ENCODE measurements around the gene UGP2. TPM values are rescaled to one million over a fixed set of nuclear protein-coding genes. Genes with fewer than 3 reads are reported as not detected.
A peak's percentile ranks its signal among the peaks of the same experiment; 100 is the strongest.

The UGP2 gene
- total and polyA plus RNA-seq, 4 experiments from 2014 or later = 77.6 to 224 (median 115) TPM

DNA sequence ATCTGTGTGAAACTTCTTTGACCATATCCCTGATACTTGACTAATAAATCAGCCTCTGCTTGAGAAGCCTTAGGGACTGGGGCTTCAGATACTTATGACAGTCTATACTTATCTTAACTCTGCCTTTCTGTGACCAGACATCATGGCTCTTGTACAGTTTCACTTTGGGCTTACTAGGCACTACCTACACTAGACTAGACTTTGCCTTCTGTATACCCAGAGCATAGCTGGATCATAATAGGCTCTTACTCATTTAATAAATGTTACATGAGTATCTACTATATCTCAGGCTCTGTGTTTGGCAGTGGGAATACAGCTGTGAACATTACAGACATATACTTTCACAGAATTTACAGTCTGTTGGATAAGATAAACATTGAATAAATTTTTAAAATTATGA lies 9.0 kb downstream of the UGP2 start:
- intact Hi-C loops (cut with micrococcal nuclease) = no loop called here

DNA sequence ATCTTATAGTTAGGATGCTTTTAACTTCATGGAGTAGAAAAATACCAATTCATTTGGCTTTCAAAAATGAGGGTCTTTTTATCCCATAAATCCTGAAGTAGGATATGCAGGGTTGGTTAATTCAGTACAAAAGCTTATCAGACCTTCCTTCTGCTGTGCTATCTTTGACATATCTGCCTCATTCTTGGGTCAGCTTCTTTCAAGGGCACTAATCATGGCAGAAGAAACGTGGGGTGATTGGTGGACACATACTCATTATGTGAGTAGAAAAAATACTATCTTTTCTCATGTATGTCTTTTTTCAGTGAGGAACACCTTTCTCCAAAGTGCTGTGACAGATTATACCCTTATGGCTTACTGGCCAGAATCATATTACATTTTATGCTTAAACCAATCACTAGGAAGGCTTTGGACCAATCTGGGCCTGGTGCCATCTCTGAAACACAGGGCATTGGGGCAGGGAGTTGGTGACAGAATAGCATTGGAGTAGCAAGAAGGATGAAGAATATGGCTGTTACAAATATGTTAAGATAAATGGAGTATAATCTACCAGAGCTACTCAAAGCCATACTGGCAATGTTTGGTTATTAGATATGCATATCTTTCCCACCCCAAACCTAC lies 10.1 kb downstream of the UGP2 start:
- H3K36me3 ChIP-seq (ENCODE audit: insufficient read depth, low read length) = no peaks in the 10 kb centered on the region
- no peak for DNase-seq
- no peak overlapping the region for H3K4me3 ChIP-seq (ENCODE audit: low read length in 2 of 2)
- Mint-ChIP-seq H3K27ac (peak overlapping the region; percentile 63 to 96 (median 79)), H3K36me3 (peaks cover 13 to 15% of the 10 kb centered on the region in 2 donors), H3K27me3 (no peaks in the 10 kb centered on the region), H3K4me1 (peaks cover 60 to 94% (median 75%) of the 10 kb centered on the region in 4 donors), H3K9me3 (peaks cover 0 to 3% (median 0%) of the 10 kb centered on the region in 8 donors), H3K4me3 (peak overlapping the region in 1 of 8 donors; percentile 13)
- ChIA-PET CTCF (ENCODE audit: partially characterized antibody) (interaction anchor here (0.9 to 5.7 kb wide), 4 partner anchors 10 to 159 kb away, joined by 3 to 37 read pairs (median 10); partner anchors contain the start of gene UGP2), POLR2A (ENCODE audit: partially characterized antibody) (interaction anchor here (10.7 kb wide), 1 partner anchor 10 kb away, joined by 113 read pairs; the partner anchor contains the start of gene UGP2)
- H3K27ac ChIP-seq (ENCODE audit: low read depth, low read length) = no peak overlapping the region
- H3K9me3 ChIP-seq (ENCODE audit: control insufficient read depth in 1 of 2, low read length in 2 of 2) = no peaks in the 10 kb centered on the region
- intact Hi-C loops (cut with micrococcal nuclease) = no loop called here
- no peaks in the 10 kb centered on the region for H3K27me3 ChIP-seq (ENCODE audit: insufficient read depth, low read length)
- peaks cover 81% of the 10 kb centered on the region for H3K4me1 ChIP-seq (ENCODE audit: insufficient read depth, low read length)

More for the DNA sequence above, 9.0 kb downstream of the UGP2 start:
- Mint-ChIP-seq H3K9me3 (peaks cover 0 to 3% (median 0%) of the 10 kb centered on the region in 8 donors), H3K27ac (peak overlapping the region in 6 of 7 donors; percentile 31 to 96 (median 63)), H3K27me3 (no peaks in the 10 kb centered on the region), H3K4me1 (peaks cover 54 to 92% (median 72%) of the 10 kb centered on the region in 4 donors), H3K36me3 (peaks cover 8 to 13% of the 10 kb centered on the region in 2 donors), H3K4me3 (peak overlapping the region in 2 of 8 donors; percentile 64 to 71)
- CTCF ChIA-PET (ENCODE audit: partially characterized antibody) = interaction anchor here (1.2 to 3.3 kb wide), 3 partner anchors 10 to 263 kb away, joined by 3 to 27 read pairs (median 4); partner anchors contain the start of gene WDPCP
- peaks cover 81% of the 10 kb centered on the region for H3K4me1 ChIP-seq (ENCODE audit: insufficient read depth, low read length)
- H3K27ac ChIP-seq (ENCODE audit: low read depth, low read length) = peak overlapping the region; percentile 13
- H3K36me3 ChIP-seq (ENCODE audit: insufficient read depth, low read length) = no peaks in the 10 kb centered on the region
- H3K4me3 ChIP-seq (ENCODE audit: low read length in 2 of 2) = no peak overlapping the region
- POLR2A ChIA-PET (ENCODE audit: partially characterized antibody) = interaction anchor here (2.2 kb wide), 1 partner anchor 9 kb away, joined by 18 read pairs; the partner anchor contains the start of gene UGP2
- H3K9me3 ChIP-seq (ENCODE audit: control insufficient read depth in 1 of 2, low read length in 2 of 2) = no peaks in the 10 kb centered on the region
- DNase-seq = no peak
- H3K27me3 ChIP-seq (ENCODE audit: insufficient read depth, low read length) = no peaks in the 10 kb centered on the region

DNA sequence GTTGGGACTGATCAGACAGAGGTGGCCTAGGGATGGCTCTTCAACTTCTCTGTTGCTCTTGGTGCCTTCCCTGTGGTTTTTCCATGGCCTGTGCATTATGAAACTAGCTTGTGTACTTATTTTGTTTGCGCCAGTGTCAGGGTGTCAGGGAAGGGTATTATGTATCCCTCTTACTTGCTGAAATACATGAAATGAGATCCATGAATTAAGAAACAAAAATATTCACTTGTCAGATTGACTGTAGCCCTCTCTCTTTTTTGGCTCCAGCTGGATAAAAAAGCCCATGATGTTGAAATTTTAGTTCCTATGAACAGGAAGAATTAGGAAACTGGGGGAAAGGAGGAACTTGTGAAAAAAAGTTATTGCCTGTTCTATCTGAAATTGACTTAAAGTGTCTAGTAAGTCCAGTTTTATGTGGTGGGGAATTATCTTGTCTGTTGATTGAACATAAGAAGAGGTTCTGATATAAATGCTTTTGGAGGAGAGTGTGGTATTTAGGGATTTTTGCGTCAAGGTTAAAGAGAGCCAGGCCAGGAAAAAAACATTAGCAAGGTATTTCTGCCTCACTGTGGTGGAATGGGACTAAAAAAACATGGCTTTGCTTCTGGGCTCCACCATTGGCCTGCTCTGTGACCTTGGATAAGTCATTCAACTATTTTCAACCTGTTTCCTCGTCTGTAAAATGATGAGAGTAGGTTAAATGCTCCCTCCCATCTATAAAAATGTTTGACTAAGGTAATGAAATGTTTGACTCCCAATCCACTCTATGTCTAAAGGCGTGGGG lies 12.0 kb downstream of the UGP2 start:
- peaks cover 85% of the 10 kb centered on the region for H3K4me1 ChIP-seq (ENCODE audit: insufficient read depth, low read length)

DNA sequence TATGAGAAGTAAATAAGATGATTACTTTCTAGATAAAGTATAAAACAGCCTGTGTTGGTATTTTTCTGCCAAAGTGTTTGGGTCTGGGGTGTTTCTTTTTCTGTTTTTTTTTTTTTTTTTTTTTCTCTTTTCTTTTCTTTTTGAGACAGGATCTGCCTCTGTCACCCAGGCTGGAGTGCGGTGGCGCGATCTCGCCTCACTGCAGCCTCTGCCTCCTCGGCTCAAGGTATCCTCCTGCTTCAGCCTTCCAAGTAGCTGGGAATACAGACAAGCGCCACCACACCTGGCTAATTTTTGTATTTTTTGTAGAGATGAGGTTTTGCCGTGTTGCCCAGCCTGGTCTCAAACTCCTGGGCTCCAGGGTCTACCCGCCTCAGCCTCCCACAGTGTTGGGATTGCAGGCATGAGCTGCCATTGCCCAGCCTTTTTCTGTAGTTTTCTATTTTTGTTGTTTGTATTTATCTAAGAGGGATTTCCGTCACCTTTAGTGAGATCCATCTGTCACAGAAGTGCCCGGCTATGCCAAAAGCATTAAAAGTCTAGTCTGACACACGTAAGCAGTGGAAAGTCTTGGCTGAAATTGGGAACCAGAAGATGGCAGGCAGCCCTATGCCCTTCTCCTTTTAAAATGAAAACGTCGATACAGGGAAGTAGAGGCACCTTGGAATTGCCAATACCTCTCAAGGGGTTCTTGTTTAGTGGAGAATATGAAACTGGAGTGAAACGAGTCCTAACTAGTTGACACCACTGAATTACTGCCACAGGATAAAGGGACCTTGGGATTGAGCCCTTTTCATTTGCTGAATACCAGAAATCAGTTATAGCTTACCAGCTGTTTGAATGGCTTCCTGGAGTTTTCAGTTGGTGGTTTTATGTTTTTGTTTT lies 14.0 kb downstream of the UGP2 start:
- Histone ChIP-seq H3K4me3 (ENCODE audit: low read length in 2 of 2) (peak overlapping the region in 1 of 2 donors; percentile 44), H3K27me3 (ENCODE audit: insufficient read depth, low read length) (no peaks in the 10 kb centered on the region), H3K27ac (ENCODE audit: low read depth, low read length) (peak overlapping the region; percentile 68), H3K36me3 (ENCODE audit: insufficient read depth, low read length) (peaks cover 7% of the 10 kb centered on the region), H3K9me3 (ENCODE audit: control insufficient read depth in 1 of 2, low read length in 2 of 2) (no peaks in the 10 kb centered on the region), H3K4me1 (ENCODE audit: insufficient read depth, low read length) (peaks cover 67% of the 10 kb centered on the region)
- no peak for DNase-seq
- H3K27ac Mint-ChIP-seq = peak overlapping the region; percentile 77 to 96 (median 93)
- H3K4me3 Mint-ChIP-seq = peak overlapping the region; percentile 59 to 89 (median 74)
- ChIA-PET CTCF (ENCODE audit: partially characterized antibody) (interaction anchor here (0.8 to 9.0 kb wide), 5 partner anchors 9 to 165 kb away, joined by 4 to 111 read pairs (median 37); partner anchors contain the start of gene UGP2), POLR2A (ENCODE audit: partially characterized antibody) (interaction anchor here (1.5 to 10.7 kb wide), 3 partner anchors 10 to 17 kb away, joined by 3 to 113 read pairs (median 5); partner anchors contain the start of gene UGP2)
- H3K36me3 Mint-ChIP-seq = peaks cover 16 to 29% of the 10 kb centered on the region in 2 donors
- intact Hi-C loops (cut with micrococcal nuclease) = loop anchor here (1.0 kb wide), 1 partner anchor 15 kb away; no protein-coding TSS in a partner anchor
- peaks cover 46 to 67% (median 57%) of the 10 kb centered on the region in 4 donors for H3K4me1 Mint-ChIP-seq
- H3K9me3 Mint-ChIP-seq = peaks cover 0 to 3% (median 0%) of the 10 kb centered on the region in 8 donors
- H3K27me3 Mint-ChIP-seq = no peaks in the 10 kb centered on the region

More for the DNA sequence above, 12.0 kb downstream of the UGP2 start:
- peaks cover 7% of the 10 kb centered on the region for H3K36me3 ChIP-seq (ENCODE audit: insufficient read depth, low read length)
- no peaks in the 10 kb centered on the region for H3K9me3 ChIP-seq (ENCODE audit: control insufficient read depth in 1 of 2, low read length in 2 of 2)
- H3K4me3 ChIP-seq (ENCODE audit: low read length in 2 of 2) = no peak overlapping the region
- H3K9me3 Mint-ChIP-seq = peaks cover 0 to 3% (median 0%) of the 10 kb centered on the region in 8 donors
- intact Hi-C loops (cut with micrococcal nuclease) = no loop called here
- ChIA-PET CTCF (ENCODE audit: partially characterized antibody) (interaction anchor here (1.0 to 5.7 kb wide), 4 partner anchors 8 to 155 kb away, joined by 3 to 37 read pairs (median 10); partner anchors contain the start of gene UGP2), POLR2A (ENCODE audit: partially characterized antibody) (interaction anchor here (2.2 to 10.7 kb wide), 2 partner anchors 8 to 12 kb away, joined by 5 to 113 read pairs; partner anchors contain the start of gene UGP2)
- peak overlapping the region in 4 of 8 donors; percentile 7 to 60 (median 16) for H3K4me3 Mint-ChIP-seq
- H3K4me1 Mint-ChIP-seq = peaks cover 56 to 84% (median 70%) of the 10 kb centered on the region in 4 donors
- peaks cover 14 to 16% of the 10 kb centered on the region in 2 donors for H3K36me3 Mint-ChIP-seq
- DNase-seq = no peak
- H3K27ac Mint-ChIP-seq = peak overlapping the region; percentile 77 to 96 (median 84)
- no peaks in the 10 kb centered on the region for H3K27me3 Mint-ChIP-seq
- no peaks in the 10 kb centered on the region for H3K27me3 ChIP-seq (ENCODE audit: insufficient read depth, low read length)
- peak overlapping the region; percentile 23 for H3K27ac ChIP-seq (ENCODE audit: low read depth, low read length)

DNA sequence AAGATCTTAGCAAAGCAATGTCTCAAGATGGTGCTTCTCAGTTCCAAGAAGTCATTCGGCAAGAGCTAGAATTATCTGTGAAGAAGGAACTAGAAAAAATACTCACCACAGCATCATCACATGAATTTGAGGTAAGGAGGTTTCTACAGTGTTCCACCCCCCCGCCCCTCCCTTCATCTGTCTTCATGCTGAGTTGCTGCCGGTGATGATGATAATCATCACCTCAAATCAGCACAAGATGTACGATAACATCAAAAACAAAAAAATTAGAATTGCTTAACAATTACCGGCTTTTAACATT lies 14.6 kb downstream of the UGP2 start:
- H3K9me3 ChIP-seq (ENCODE audit: control insufficient read depth in 1 of 2, low read length in 2 of 2) = no peaks in the 10 kb centered on the region
- POLR2A ChIA-PET (ENCODE audit: partially characterized antibody) = interaction anchor here (1.5 to 10.7 kb wide), 3 partner anchors 10 to 18 kb away, joined by 3 to 113 read pairs (median 5); partner anchors contain the start of gene UGP2
- Mint-ChIP-seq H3K27me3 (no peaks in the 10 kb centered on the region), H3K27ac (peak overlapping the region; percentile 77 to 96 (median 93)), H3K9me3 (peaks cover 0 to 3% (median 0%) of the 10 kb centered on the region in 8 donors), H3K4me3 (peak overlapping the region; percentile 60 to 89 (median 74)), H3K4me1 (peaks cover 45 to 65% (median 55%) of the 10 kb centered on the region in 4 donors), H3K36me3 (peaks cover 19 to 31% of the 10 kb centered on the region in 2 donors)
- no peaks in the 10 kb centered on the region for H3K27me3 ChIP-seq (ENCODE audit: insufficient read depth, low read length)
- H3K36me3 ChIP-seq (ENCODE audit: insufficient read depth, low read length) = peaks cover 7% of the 10 kb centered on the region
- CTCF ChIA-PET (ENCODE audit: partially characterized antibody) = interaction anchor here (0.8 to 9.0 kb wide), 6 partner anchors 9 to 165 kb away, joined by 3 to 111 read pairs (median 24); partner anchors contain the start of gene UGP2
- intact Hi-C loops (cut with micrococcal nuclease) = loop anchor here (1.0 kb wide), 1 partner anchor 16 kb away; no protein-coding TSS in a partner anchor
- H3K4me1 ChIP-seq (ENCODE audit: insufficient read depth, low read length) = peaks cover 61% of the 10 kb centered on the region
- DNase-seq = peak; percentile 67 to 86 (median 81)
- peak overlapping the region; percentile 68 for H3K27ac ChIP-seq (ENCODE audit: low read depth, low read length)
- no peak overlapping the region for H3K4me3 ChIP-seq (ENCODE audit: low read length in 2 of 2)

DNA sequence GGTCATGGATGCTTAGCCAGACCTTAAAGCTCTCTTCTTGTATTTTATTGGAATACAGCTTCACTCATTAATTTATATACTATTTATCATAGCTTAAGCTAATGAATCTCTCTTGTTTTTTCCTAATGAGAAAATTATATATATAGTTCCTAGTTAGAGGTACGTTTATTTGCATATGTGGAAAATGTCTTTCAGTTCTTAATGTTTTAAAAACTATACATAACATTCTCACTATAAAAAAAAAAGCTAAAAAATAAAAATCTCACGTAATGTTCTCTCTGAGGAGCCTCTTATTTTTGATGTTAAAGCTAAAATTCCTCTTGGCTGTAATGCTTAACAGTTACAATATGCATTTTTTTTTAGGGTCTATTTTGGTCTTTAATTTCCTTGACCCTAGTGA lies 16.6 kb downstream of the UGP2 start:
- Histone ChIP-seq H3K27ac (ENCODE audit: low read depth, low read length) (no peak overlapping the region), H3K27me3 (ENCODE audit: insufficient read depth, low read length) (no peaks in the 10 kb centered on the region), H3K4me3 (ENCODE audit: low read length in 2 of 2) (no peak overlapping the region), H3K9me3 (ENCODE audit: control insufficient read depth in 1 of 2, low read length in 2 of 2) (no peaks in the 10 kb centered on the region), H3K36me3 (ENCODE audit: insufficient read depth, low read length) (peaks cover 15% of the 10 kb centered on the region), H3K4me1 (ENCODE audit: insufficient read depth, low read length) (peaks cover 41% of the 10 kb centered on the region)
- H3K27me3 Mint-ChIP-seq = no peaks in the 10 kb centered on the region
- ChIA-PET CTCF (ENCODE audit: partially characterized antibody) (interaction anchor here (0.9 to 9.0 kb wide), 7 partner anchors 9 to 270 kb away, joined by 3 to 111 read pairs (median 7); partner anchors contain the start of genes UGP2 and WDPCP), POLR2A (ENCODE audit: partially characterized antibody) (interaction anchor here (10.7 kb wide), 1 partner anchor 17 kb away, joined by 113 read pairs; the partner anchor contains the start of gene UGP2)
- no peaks in the 10 kb centered on the region for H3K9me3 Mint-ChIP-seq
- DNase-seq = no peak
- peaks cover 31 to 44% of the 10 kb centered on the region in 2 donors for H3K36me3 Mint-ChIP-seq
- peaks cover 29 to 48% (median 40%) of the 10 kb centered on the region in 4 donors for H3K4me1 Mint-ChIP-seq
- intact Hi-C loops (cut with micrococcal nuclease) = no loop called here
- H3K4me3 Mint-ChIP-seq = peak overlapping the region in 3 of 8 donors; percentile 7 to 34 (median 10)
- H3K27ac Mint-ChIP-seq = peak overlapping the region; percentile 72 to 96 (median 81)
